Activated T-cell treated with anti-CD3 and anti-CD28 coated beads, Interleukin-2, amount 50 U/mL, for 72 hours (primary cell): Measurements from ENCODE around the gene SAP130. TPM values are rescaled to one million over a fixed set of nuclear protein-coding genes. Genes with fewer than 3 reads are reported as not detected.

Experiments used
- ATAC-seq, 2 donors: fragments of 150-1000 bp; cut with Tn5 transposase; replicated peaks in 1 of 2; 2 replicates each; pipeline ENCODE4 v1.10.0; 2021; ENCODE audit warnings: moderate library complexity in 2 of 2, mild to moderate bottlenecking in 1 of 2
- DNase-seq, 2 donors: peaks; one replicate each; pipeline ENCODE4 v3.0.0; 2021 to 2022; ENCODE audit warnings: mixed read lengths in 1 of 2
- H3K27ac Mint-ChIP-seq: one replicate; pipeline ENCODE4 v1.8.0; 2022; ENCODE audit warnings: mild to moderate bottlenecking, moderate library complexity, mixed read lengths
- H3K27me3 Mint-ChIP-seq: one replicate; pipeline ENCODE4 v1.8.0; 2022; ENCODE audit warnings: low read depth, mixed read lengths
- H3K36me3 Mint-ChIP-seq, 2 donors: one replicate each; pipeline ENCODE4 v1.8.0; 2022; ENCODE audit warnings: mixed read lengths in 2 of 2, mild to moderate bottlenecking in 1 of 2; ENCODE audit not compliant: insufficient read depth in 2 of 2
- H3K4me1 Mint-ChIP-seq: one replicate; pipeline ENCODE4 v1.8.0; 2022; ENCODE audit warnings: low read depth, mixed read lengths
- H3K4me3 Mint-ChIP-seq, 2 donors: one replicate each; pipeline ENCODE4 v1.8.0; 2022; ENCODE audit warnings: mild to moderate bottlenecking in 2 of 2, mixed read lengths in 2 of 2, moderate library complexity in 2 of 2
- H3K9me3 Mint-ChIP-seq, 2 donors: one replicate each; pipeline ENCODE4 v1.8.0; 2022; ENCODE audit warnings: mixed read lengths in 2 of 2
- total RNA-seq, 2 donors: library from RNA; stranded (reverse); gene quantifications; one replicate each; pipeline ENCODE4 v1.2.3, GENCODE V29; 2022

Gene SAP130
- total RNA-seq, 2 donors from 2014 or later, result 32.7 to 33.3 TPM

DNA sequence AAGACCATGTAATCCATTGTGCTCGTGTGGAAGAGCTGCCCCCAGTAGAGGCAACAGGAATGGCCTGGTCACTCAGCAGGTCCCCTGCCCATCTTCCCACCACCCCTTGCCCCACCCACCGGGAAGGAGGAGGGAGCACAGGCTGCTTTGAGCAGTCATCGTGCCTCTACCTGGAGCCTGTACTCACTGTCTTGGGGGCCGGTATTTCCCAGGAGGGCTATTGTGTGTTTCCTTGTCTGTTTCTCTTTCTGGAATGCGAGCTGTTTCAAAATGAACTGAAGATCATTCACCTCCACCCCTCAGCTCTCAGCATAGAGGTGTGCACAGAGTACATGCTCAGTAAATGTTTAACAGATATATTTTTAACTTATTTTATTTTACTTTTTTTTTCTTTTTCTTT is 134.4 kb downstream of the SAP130 start:
- no peak for ATAC-seq
- Mint-ChIP-seq H3K4me3 (no peak overlapping the region), H3K4me1 (peaks cover 15% of the 10 kb centered on the region), H3K36me3 (no peaks in the 10 kb centered on the region), H3K9me3 (no peaks in the 10 kb centered on the region), H3K27me3 (no peaks in the 10 kb centered on the region), H3K27ac (no peak overlapping the region)
- no peak for DNase-seq

DNA sequence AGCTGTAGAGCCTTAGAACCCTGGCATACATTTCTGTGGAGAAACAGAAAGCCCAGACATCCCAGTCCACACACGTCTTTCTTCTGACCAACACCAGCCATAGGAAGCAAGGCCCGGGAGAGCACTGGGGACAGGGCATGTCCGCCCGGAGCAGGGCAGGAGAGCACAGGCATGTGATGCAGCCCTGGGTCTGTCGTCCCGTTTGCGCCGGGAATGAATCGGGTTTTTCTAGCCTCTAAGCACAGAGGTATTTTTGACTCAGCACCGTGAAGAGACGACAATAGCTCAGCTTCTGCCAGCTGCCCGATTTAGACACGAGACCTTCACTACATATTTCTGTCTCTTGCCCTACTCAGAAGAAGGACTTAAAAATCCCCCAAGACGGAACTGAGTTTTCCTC is 134.8 kb downstream of the SAP130 start:
- ATAC-seq (no peak), DNase-seq (no peak)
- no peak overlapping the region for H3K27ac Mint-ChIP-seq
- H3K27me3 Mint-ChIP-seq, result no peaks in the 10 kb centered on the region
- H3K4me3 Mint-ChIP-seq, result no peak overlapping the region
- peaks cover 15% of the 10 kb centered on the region for H3K4me1 Mint-ChIP-seq
- no peaks in the 10 kb centered on the region for H3K36me3 Mint-ChIP-seq
- no peaks in the 10 kb centered on the region for H3K9me3 Mint-ChIP-seq

DNA sequence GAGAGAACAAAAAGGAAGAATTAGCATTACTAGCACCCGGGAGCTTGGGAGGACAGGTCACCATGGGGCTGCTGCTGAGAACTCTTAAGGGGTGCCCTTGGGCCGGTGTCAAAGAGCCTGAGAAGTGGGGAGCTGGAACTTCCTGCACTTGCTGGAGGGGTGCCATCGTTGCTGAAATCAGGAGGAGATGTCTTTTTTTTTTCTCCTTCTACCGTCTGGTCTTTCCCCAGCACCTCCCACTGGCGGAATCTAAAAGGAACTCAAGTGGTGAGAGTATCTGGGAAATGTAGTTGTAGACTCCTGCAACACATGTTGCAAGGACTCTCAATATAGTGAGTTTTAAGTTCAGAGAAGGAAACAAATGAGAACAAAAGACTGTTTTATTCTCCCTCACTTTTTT is 136.0 kb downstream of the SAP130 start:
- no peak overlapping the region for H3K4me3 Mint-ChIP-seq
- ATAC-seq, result no peak
- H3K36me3 Mint-ChIP-seq, result no peaks in the 10 kb centered on the region
- H3K27me3 Mint-ChIP-seq, result no peaks in the 10 kb centered on the region
- no peaks in the 10 kb centered on the region for H3K9me3 Mint-ChIP-seq
- no peak overlapping the region for H3K27ac Mint-ChIP-seq
- no peak for DNase-seq
- peaks cover 26% of the 10 kb centered on the region for H3K4me1 Mint-ChIP-seq

Other genes starting within 250 kb of the SAP130 start
- gene WDR33, start 216.9 kb downstream of the SAP130 start, total RNA-seq, result 10 to 100 TPM; 69.2 to 71.7 TPM
- 10 to 100 TPM; 56.3 to 74.7 TPM for gene POLR2D, start 169.9 kb downstream of the SAP130 start, total RNA-seq
- gene AMMECR1L, start 142.1 kb downstream of the SAP130 start, total RNA-seq, result 10 to 100 TPM; 24.8 to 25.3 TPM
- gene UGGT1, start 63.1 kb upstream of the SAP130 start, total RNA-seq, result 10 to 100 TPM; 48.6 to 54.3 TPM